SK-N-SH (cell line): ENCODE data around the gene CIBAR2. TPM values are rescaled to one million over a fixed set of nuclear protein-coding genes. Genes with fewer than 3 reads are reported as not detected.
A peak's percentile ranks its signal among the peaks of the same experiment; 100 is the strongest.

Experiments used
- CTCF ChIA-PET: fragments of 300-600, 350-600 bp; formaldehyde crosslinking; extraction: SDS; loops from one replicate; lab custom pipeline; 2021; lab: Yijun Ruan, JAX
- POLR2A ChIA-PET: fragments of 350-600 bp; sonication (Branson Sonifier 250); formaldehyde crosslinking; extraction: SDS; loops from one replicate; lab custom pipeline; 2020; ENCODE audit warnings: antibody characterized with exemption, inconsistent platforms; lab: Yijun Ruan, JAX
- DNase-seq: peaks from one replicate; pipeline ENCODE4 v3.0.0; 2012
- H2AFZ ChIP-seq: fragments of 200-600 bp; sonication (generic); 2 replicates; pipeline ENCODE4 v1.8.1; 2016; ENCODE audit warnings: antibody characterized with exemption, mild to moderate bottlenecking, low read depth
- H3F3A ChIP-seq: fragments of 200-600 bp; sonication (generic); replicated peaks from 2 replicates; pipeline ENCODE3; 2016; ENCODE audit warnings: antibody characterized with exemption, mild to moderate bottlenecking; ENCODE audit not compliant: insufficient read depth
- H3K27ac ChIP-seq, 2 experiments: fragments of 200-500 bp in 1 of 2; fragments of 200-600 bp in 1 of 2; sonication (Bioruptor generic) in 1 of 2; sonication (generic), shearing (Covaris generic) in 1 of 2; 2 replicates each; pipeline versions ENCODE4 v1.5.1 to v1.6.1; 2014 to 2016; ENCODE audit warnings: low read depth in 2 of 2, inconsistent platforms in 1 of 2, low read length in 1 of 2, mild to moderate bottlenecking in 1 of 2, mixed read lengths in 1 of 2
- H3K27me3 ChIP-seq: fragments of 200-600 bp; sonication (generic), shearing (Covaris generic); 2 replicates; pipeline ENCODE4 v1.6.1; 2016; ENCODE audit warnings: mixed run types; ENCODE audit not compliant: insufficient read depth
- H3K36me3 ChIP-seq, 2 experiments: fragments of 200-500 bp in 1 of 2; fragments of 200-600 bp in 1 of 2; sonication (Bioruptor generic) in 1 of 2; sonication (generic) in 1 of 2; replicated peaks in 1 of 2; 2 replicates each; pipeline versions ENCODE3 to v1.5.1; 2014 to 2016; ENCODE audit warnings: low read length in 1 of 2, mild to moderate bottlenecking in 1 of 2; ENCODE audit not compliant: insufficient read depth in 2 of 2, control insufficient read depth in 1 of 2
- H3K4me1 ChIP-seq, 2 experiments: fragments of 200-500 bp in 1 of 2; fragments of 200-600 bp in 1 of 2; sonication (Bioruptor generic) in 1 of 2; sonication (generic), shearing (Covaris generic) in 1 of 2; 2 replicates each; pipeline versions ENCODE4 v1.5.1 to v1.6.1; 2014 to 2016; ENCODE audit warnings: low read depth in 1 of 2, low read length in 1 of 2, mixed run types in 1 of 2; ENCODE audit not compliant: insufficient read depth in 2 of 2, control insufficient read depth in 1 of 2
- H3K4me2 ChIP-seq: fragments of 200-600 bp; sonication (generic), shearing (Covaris generic); 2 replicates; pipeline ENCODE4 v1.6.1; 2017; ENCODE audit warnings: mixed run types
- H3K4me3 ChIP-seq, 2 experiments: fragments of 200-500 bp in 1 of 2; fragments of 200-600 bp in 1 of 2; sonication (Bioruptor generic) in 1 of 2; sonication (generic), shearing (Covaris generic) in 1 of 2; 2 replicates each; pipeline versions ENCODE4 v1.5.1 to v1.8.1; 2014 to 2016; ENCODE audit warnings: low read depth in 2 of 2, inconsistent platforms in 1 of 2, low read length in 1 of 2, mild to moderate bottlenecking in 1 of 2, mixed read lengths in 1 of 2, moderate library complexity in 1 of 2
- H3K79me2 ChIP-seq: fragments of 200-600 bp; sonication (generic); 2 replicates; pipeline ENCODE4 v1.8.1; 2017; ENCODE audit warnings: mild to moderate bottlenecking; ENCODE audit not compliant: insufficient read depth
- H3K9ac ChIP-seq: fragments of 200-600 bp; sonication (generic); 2 replicates; pipeline ENCODE4 v1.6.1; 2017; ENCODE audit warnings: mixed run types
- H3K9me2 ChIP-seq: fragments of 200-600 bp; sonication (generic); 2 replicates; pipeline ENCODE4 v1.6.1; 2017; ENCODE audit warnings: mixed run types
- H3K9me3 ChIP-seq: fragments of 200-600 bp; sonication (generic); 2 replicates; pipeline ENCODE4 v1.6.1; 2017; ENCODE audit warnings: mixed run types, mild to moderate bottlenecking, moderate library complexity
- H4K20me1 ChIP-seq: fragments of 200-600 bp; sonication (generic); 2 replicates; pipeline ENCODE4 v1.6.1; 2017; ENCODE audit warnings: mild to moderate bottlenecking, mixed run types; ENCODE audit not compliant: insufficient read depth
- CTCF ChIP-seq: fragments of 200-600 bp; sonication (generic); IDR thresholded peaks from 2 replicates; pipeline ENCODE4 v1.6.1; 2017; ENCODE audit warnings: antibody characterized with exemption, mild to moderate bottlenecking, moderate library complexity
- ELF1 ChIP-seq: IDR thresholded peaks from 2 replicates; pipeline ENCODE4 v1.4.0; 2012
- EP300 ChIP-seq, 2 experiments: IDR thresholded peaks; 2 replicates each; pipeline versions ENCODE4 v1.4.0 to v1.6.1; 2012; ENCODE audit warnings: borderline replicate concordance in 1 of 2, low read depth in 1 of 2, low read length in 1 of 2
- FOXJ3 ChIP-seq: sonication (generic); formaldehyde crosslinking; IDR thresholded peaks from 2 replicates; pipeline ENCODE4 v1.5.1; 2020; ENCODE audit warnings: mild to moderate bottlenecking, missing genetic modification reagents
- GABPA ChIP-seq: IDR thresholded peaks from 2 replicates; pipeline ENCODE4 v1.4.0; 2012; ENCODE audit warnings: low read depth, mild to moderate bottlenecking
- IRF3 ChIP-seq: fragments of 150-350 bp; IDR thresholded peaks from 2 replicates; pipeline ENCODE4 v1.6.1; 2016; ENCODE audit warnings: mild to moderate bottlenecking, low read depth, low read length
- MXI1 ChIP-seq: IDR thresholded peaks from 2 replicates; pipeline ENCODE4 v1.6.1; 2012; ENCODE audit warnings: mild to moderate bottlenecking, low read depth, low read length, improper control_type of control experiment
- NFIC ChIP-seq: IDR thresholded peaks from 2 replicates; pipeline ENCODE4 v1.4.0; 2012; ENCODE audit warnings: borderline replicate concordance
- NRF1 ChIP-seq: IDR thresholded peaks from 2 replicates; pipeline ENCODE4 v1.6.1; 2012; ENCODE audit warnings: low read depth, mild to moderate bottlenecking, low read length
- RAD21 ChIP-seq: IDR thresholded peaks from 2 replicates; pipeline ENCODE4 v1.6.1; 2012; ENCODE audit warnings: mild to moderate bottlenecking, low read length
- RCOR1 ChIP-seq: fragments of 150-350 bp; IDR thresholded peaks from 2 replicates; pipeline ENCODE4 v1.6.1; 2017; ENCODE audit warnings: antibody characterized with exemption, low read length
- RFX5 ChIP-seq: IDR thresholded peaks from 2 replicates; pipeline ENCODE4 v1.6.1; 2012; ENCODE audit warnings: mild to moderate bottlenecking, improper control_type of control experiment, low read length
- SIN3A ChIP-seq: IDR thresholded peaks from 2 replicates; pipeline ENCODE4 v1.6.1; 2012; ENCODE audit warnings: low read depth, mild to moderate bottlenecking, low read length, moderate library complexity, borderline replicate concordance
- SMC3 ChIP-seq: IDR thresholded peaks from 2 replicates; pipeline ENCODE4 v1.6.1; 2012; ENCODE audit warnings: low read depth, low read length, improper control_type of control experiment
- TAF1 ChIP-seq: IDR thresholded peaks from 2 replicates; pipeline ENCODE4 v1.6.1; 2012; ENCODE audit warnings: low read depth, mild to moderate bottlenecking, low read length, moderate library complexity, borderline replicate concordance
- TCF12 ChIP-seq: IDR thresholded peaks from 2 replicates; pipeline ENCODE4 v1.4.0; 2012
- TEAD4 ChIP-seq: IDR thresholded peaks from 2 replicates; pipeline ENCODE4 v1.4.0; 2012; ENCODE audit warnings: mild to moderate bottlenecking, borderline replicate concordance; ENCODE audit not compliant: insufficient read depth
- WGBS: methylation state at CpG from one replicate; pipeline ENCODE4 v1.1.6; 2017; ENCODE audit warnings: low lambda C conversion rate; 5-methylcytosine and 5-hydroxymethylcytosine counted together
- polyA plus RNA-seq, 3 experiments: library from polyadenylated mRNA; depleted of rRNA; stranded (reverse); fragments of >200 nt; gene quantifications; 2 replicates each; pipeline ENCODE4 v1.2.3, GENCODE V29; 2012
- TF ChIP-seq, protein P1 (sequence below): IDR thresholded peaks from 2 replicates; pipeline ENCODE4 v1.6.1; 2012; ENCODE audit warnings: mild to moderate bottlenecking, low read depth, low read length, moderate library complexity
- TF ChIP-seq, protein P2 (sequence below): IDR thresholded peaks from 2 replicates; pipeline ENCODE4 v1.4.0; 2012; ENCODE audit warnings: low read depth, borderline replicate concordance
- TF ChIP-seq, protein P3 (sequence below): IDR thresholded peaks from 2 replicates; pipeline ENCODE4 v1.4.0; 2012; ENCODE audit warnings: low read depth

The CIBAR2 gene
- polyA plus RNA-seq, 1 of the 3 experiments (the other 2 are of a cell fraction), result 0.15 TPM

- no peaks in the 10 kb centered on the region for H3K79me2 ChIP-seq
- H3K4me1 ChIP-seq, result peaks cover 0 to 25% of the 10 kb centered on the region in 2 experiments; a peak in 3 of 4 replicates
- H3K4me2 ChIP-seq, result peak overlapping the region; percentile 59; the same call in 1 of the 2 replicates
- no peak overlapping the region; a peak in 1 of 4 replicates for H3K27ac ChIP-seq
- H2AFZ ChIP-seq, result no peak overlapping the region
- DNase-seq, result no peak
- TF ChIP-seq FOXJ3, result no peak
- no peak for TF ChIP-seq NFIC
- TF ChIP-seq, protein P1, sequence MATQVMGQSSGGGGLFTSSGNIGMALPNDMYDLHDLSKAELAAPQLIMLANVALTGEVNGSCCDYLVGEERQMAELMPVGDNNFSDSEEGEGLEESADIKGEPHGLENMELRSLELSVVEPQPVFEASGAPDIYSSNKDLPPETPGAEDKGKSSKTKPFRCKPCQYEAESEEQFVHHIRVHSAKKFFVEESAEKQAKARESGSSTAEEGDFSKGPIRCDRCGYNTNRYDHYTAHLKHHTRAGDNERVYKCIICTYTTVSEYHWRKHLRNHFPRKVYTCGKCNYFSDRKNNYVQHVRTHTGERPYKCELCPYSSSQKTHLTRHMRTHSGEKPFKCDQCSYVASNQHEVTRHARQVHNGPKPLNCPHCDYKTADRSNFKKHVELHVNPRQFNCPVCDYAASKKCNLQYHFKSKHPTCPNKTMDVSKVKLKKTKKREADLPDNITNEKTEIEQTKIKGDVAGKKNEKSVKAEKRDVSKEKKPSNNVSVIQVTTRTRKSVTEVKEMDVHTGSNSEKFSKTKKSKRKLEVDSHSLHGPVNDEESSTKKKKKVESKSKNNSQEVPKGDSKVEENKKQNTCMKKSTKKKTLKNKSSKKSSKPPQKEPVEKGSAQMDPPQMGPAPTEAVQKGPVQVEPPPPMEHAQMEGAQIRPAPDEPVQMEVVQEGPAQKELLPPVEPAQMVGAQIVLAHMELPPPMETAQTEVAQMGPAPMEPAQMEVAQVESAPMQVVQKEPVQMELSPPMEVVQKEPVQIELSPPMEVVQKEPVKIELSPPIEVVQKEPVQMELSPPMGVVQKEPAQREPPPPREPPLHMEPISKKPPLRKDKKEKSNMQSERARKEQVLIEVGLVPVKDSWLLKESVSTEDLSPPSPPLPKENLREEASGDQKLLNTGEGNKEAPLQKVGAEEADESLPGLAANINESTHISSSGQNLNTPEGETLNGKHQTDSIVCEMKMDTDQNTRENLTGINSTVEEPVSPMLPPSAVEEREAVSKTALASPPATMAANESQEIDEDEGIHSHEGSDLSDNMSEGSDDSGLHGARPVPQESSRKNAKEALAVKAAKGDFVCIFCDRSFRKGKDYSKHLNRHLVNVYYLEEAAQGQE, result no peak
- TF ChIP-seq RFX5, result no peak
- no peak for TF ChIP-seq ELF1
- TF ChIP-seq GABPA, result 0 out of 2 replicates have a peak, but pooled peaks have one; percentile 27
- TF ChIP-seq, all 33 proteins: peak for 1
- ChIA-PET POLR2A (interaction anchor here (0.5 to 0.8 kb wide), 2 partner anchors 121 to 416 kb away, joined by 3 to 4 read pairs; no protein-coding TSS in a partner anchor), CTCF (interaction anchor here (1.2 to 2.7 kb wide), 6 partner anchors 10 to 116 kb away, joined by 3 to 14 read pairs (median 6); no protein-coding TSS in a partner anchor)
- 79% methylated on average over 8 of the region's 12 CpGs for WGBS
- Histone ChIP-seq H3K9me3 (no peaks in the 10 kb centered on the region), H3K9ac (no peak overlapping the region), H3K9me2 (no peaks in the 10 kb centered on the region), H3K36me3 (no peaks in the 10 kb centered on the region), H3K27me3 (no peaks in the 10 kb centered on the region), H3F3A (no peaks in the 10 kb centered on the region), H4K20me1 (no peaks in the 10 kb centered on the region), H3K4me3 (no peak overlapping the region)
Measured at GRCh38 chr16:85136213-85136701, 24.0 kb upstream of the CIBAR2 start.

DNA sequence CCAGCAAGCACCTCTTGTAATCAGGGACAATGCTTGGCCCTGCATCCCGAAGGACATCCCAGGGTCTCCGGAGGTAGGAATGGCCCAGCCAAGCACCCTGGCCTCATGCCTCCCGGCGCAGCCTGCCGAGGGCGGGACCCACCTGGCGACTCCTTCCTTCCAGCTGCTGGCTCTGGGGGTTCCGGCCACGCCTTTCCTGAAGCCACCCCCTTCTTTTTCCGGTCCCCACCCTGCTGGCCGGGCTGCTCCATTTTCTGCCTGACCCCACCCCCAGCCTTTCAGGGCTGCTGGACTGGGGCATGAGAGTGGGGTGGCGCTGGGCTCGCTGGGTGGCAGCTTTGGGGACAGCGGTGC is 22.5 kb upstream of the CIBAR2 start:
- Histone ChIP-seq H3K27me3 (no peaks in the 10 kb centered on the region), H3K4me3 (no peak overlapping the region), H3K27ac (no peak overlapping the region), H3K36me3 (no peaks in the 10 kb centered on the region), H3K9me3 (no peaks in the 10 kb centered on the region), H3K9me2 (no peaks in the 10 kb centered on the region), H3K79me2 (no peaks in the 10 kb centered on the region), H2AFZ (no peak overlapping the region), H4K20me1 (no peaks in the 10 kb centered on the region), H3K4me2 (no peak overlapping the region), H3F3A (peaks cover 2% of the 10 kb centered on the region), H3K4me1 (peaks cover 9 to 25% of the 10 kb centered on the region in 2 experiments), H3K9ac (no peak overlapping the region)
- ChIA-PET POLR2A (no interaction called here), CTCF (interaction anchor here (0.6 to 2.7 kb wide), 3 partner anchors 15 to 32 kb away, joined by 3 to 14 read pairs (median 7); no protein-coding TSS in a partner anchor)
- WGBS, result 87% methylated on average over 10 of the region's 14 CpGs
- DNase-seq, result no peak
- TF ChIP-seq TCF12, result no peak
- TF ChIP-seq CTCF, result no peak
- TF ChIP-seq TAF1, result no peak
- no peak for TF ChIP-seq SMC3
- TF ChIP-seq, protein P2, sequence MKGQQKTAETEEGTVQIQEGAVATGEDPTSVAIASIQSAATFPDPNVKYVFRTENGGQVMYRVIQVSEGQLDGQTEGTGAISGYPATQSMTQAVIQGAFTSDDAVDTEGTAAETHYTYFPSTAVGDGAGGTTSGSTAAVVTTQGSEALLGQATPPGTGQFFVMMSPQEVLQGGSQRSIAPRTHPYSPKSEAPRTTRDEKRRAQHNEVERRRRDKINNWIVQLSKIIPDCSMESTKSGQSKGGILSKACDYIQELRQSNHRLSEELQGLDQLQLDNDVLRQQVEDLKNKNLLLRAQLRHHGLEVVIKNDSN, result no peak
- TF ChIP-seq SIN3A, result no peak
- TF ChIP-seq RAD21, result no peak
- no peak for TF ChIP-seq RCOR1
- TF ChIP-seq, protein P3, sequence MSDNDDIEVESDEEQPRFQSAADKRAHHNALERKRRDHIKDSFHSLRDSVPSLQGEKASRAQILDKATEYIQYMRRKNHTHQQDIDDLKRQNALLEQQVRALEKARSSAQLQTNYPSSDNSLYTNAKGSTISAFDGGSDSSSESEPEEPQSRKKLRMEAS, result no peak
- TF ChIP-seq FOXJ3, result no peak
- TF ChIP-seq IRF3, result no peak
- TF ChIP-seq EP300 (IDR thresholded peaks at IDR 0.05; ENCODE audit: borderline replicate concordance in 1 of 2, low read depth in 1 of 2, low read length in 1 of 2), result no peak
- TF ChIP-seq NRF1, result no peak
- no peak for TF ChIP-seq ELF1
- TF ChIP-seq GABPA, result no peak
- TF ChIP-seq NFIC, result no peak
- TF ChIP-seq TEAD4, result no peak
- TF ChIP-seq MXI1, result no peak
